HepG2 (cell line): ENCODE data around the gene CHAF1A. TPM values are rescaled to one million over a fixed set of nuclear protein-coding genes. Genes with fewer than 3 reads are reported as not detected.

ENCODE experiments used
- ATAC-seq: fragments of 200-7000 bp; cut with Tn5 transposase; 3 replicates; pipeline ENCODE4 v1.9.1; 2020; ENCODE audit warnings: mild to moderate bottlenecking, moderate library complexity
- BruUV-seq: library from RNA; stranded (reverse); fragments of 400-500 nt; replicated peaks from 2 replicates; lab custom pipeline; 2021; lab: Mats Ljungman, UMichigan
- CTCF ChIA-PET: fragments of 300-600 bp; formaldehyde crosslinking; extraction: SDS; loops from one replicate; lab custom pipeline; 2021; ENCODE audit warnings: low total read pairs, inconsistent platforms, low intra/inter-chr PET ratio; lab: Yijun Ruan, JAX
- POLR2A ChIA-PET: fragments of 350-600 bp; sonication (Branson Sonifier 250); formaldehyde crosslinking; loops from one replicate; lab custom pipeline; 2020; ENCODE audit warnings: antibody characterized with exemption, inconsistent platforms; lab: Yijun Ruan, JAX
- DNase-seq: peaks from one replicate; pipeline ENCODE4 v3.0.0-alpha.2; 2015; ENCODE audit warnings: low spot score
- FAIRE-seq: peaks from 3 replicates; lab custom pipeline; 2011; peaks lifted over from hg19 to GRCh38; lab: Jason Lieb, UNC
- H2AFZ ChIP-seq: one replicate; pipeline ENCODE4 v1.6.1; 2011; ENCODE audit warnings: low read length, inconsistent platforms
- H3K27ac ChIP-seq: fragments of 300-600 bp; 3 replicates; pipeline ENCODE4 v1.8.0; 2011; ENCODE audit warnings: mixed run types, mild to moderate bottlenecking, mixed read lengths, low read length, inconsistent platforms; ENCODE audit not compliant: insufficient read depth; ENCODE audit errors: extremely low read length
- H3K27me3 ChIP-seq, 2 experiments: fragments of 200-600 bp in 1 of 2; 2 replicates in 1 of 2; 3 replicates in 1 of 2; pipeline versions ENCODE4 v1.6.0 to v1.8.0; 2011; ENCODE audit warnings: low read length in 2 of 2, mild to moderate bottlenecking in 2 of 2, moderate library complexity in 2 of 2, inconsistent platforms in 1 of 2; ENCODE audit not compliant: insufficient read depth in 2 of 2, control insufficient read depth in 1 of 2
- H3K36me3 ChIP-seq, 2 experiments: fragments of 200-600 bp in 1 of 2; replicated peaks in 1 of 2; 2 replicates in 1 of 2; 3 replicates in 1 of 2; pipeline versions ENCODE4 v1.5.1 to v1.8.0; 2011; ENCODE audit warnings: low read length in 2 of 2, inconsistent platforms in 1 of 2; ENCODE audit not compliant: insufficient read depth in 2 of 2, control insufficient read depth in 1 of 2
- H3K4me1 ChIP-seq: 2 replicates; pipeline ENCODE4 v1.5.1; 2012; ENCODE audit warnings: low read length, inconsistent platforms; ENCODE audit not compliant: insufficient read depth
- H3K4me2 ChIP-seq: 2 replicates; pipeline ENCODE4 v1.6.0; 2011; ENCODE audit warnings: low read depth, low read length, inconsistent platforms
- H3K4me3 ChIP-seq, 3 experiments: fragments of 200-600 bp in 1 of 3; sonication (generic), shearing (Covaris generic) in 1 of 3; replicated peaks in 1 of 3; 2 replicates each; pipeline ENCODE4 v1.5.1; 2011 to 2016; ENCODE audit warnings: low read length in 3 of 3, inconsistent platforms in 2 of 3, low read depth in 2 of 3, mild to moderate bottlenecking in 2 of 3, control low read depth in 1 of 3, mixed read lengths in 1 of 3; ENCODE audit not compliant: insufficient read depth in 1 of 3
- H3K79me2 ChIP-seq: one replicate; pipeline ENCODE4 v1.6.1; 2011; ENCODE audit warnings: low read length, inconsistent platforms; ENCODE audit not compliant: insufficient read depth
- H3K9ac ChIP-seq: 2 replicates; pipeline ENCODE4 v1.6.0; 2011; ENCODE audit warnings: mild to moderate bottlenecking, low read depth, low read length, inconsistent platforms; ENCODE audit not compliant: insufficient read depth
- H3K9me3 ChIP-seq: 2 replicates; pipeline ENCODE4 v1.5.1; 2012; ENCODE audit warnings: mild to moderate bottlenecking, low read length
- H4K20me1 ChIP-seq: 2 replicates; pipeline ENCODE4 v1.6.0; 2011; ENCODE audit warnings: inconsistent platforms, mild to moderate bottlenecking, low read length, moderate library complexity; ENCODE audit not compliant: insufficient read depth
- AGO1 ChIP-seq: fragments of 200-400 bp; formaldehyde crosslinking; IDR thresholded peaks from 2 replicates; pipeline ENCODE4 v1.6.1; 2017; ENCODE audit warnings: mild to moderate bottlenecking, low read depth, low read length, moderate library complexity; ENCODE audit not compliant: poor library complexity, severe bottlenecking
- ATAD3A ChIP-seq: sonication (generic); formaldehyde crosslinking; IDR thresholded peaks from 2 replicates; pipeline ENCODE4 v1.4.0; 2020; ENCODE audit warnings: missing genetic modification reagents
- RAD51 ChIP-seq: fragments of 450-650 bp; IDR thresholded peaks from 2 replicates; pipeline ENCODE4 v1.6.1; 2016; ENCODE audit warnings: borderline replicate concordance
- SMC3 ChIP-seq: IDR thresholded peaks from 2 replicates; pipeline ENCODE4 v1.6.1; 2011; ENCODE audit warnings: low read length, improper control_type of control experiment
- TBP ChIP-seq: sonication (generic); formaldehyde crosslinking; IDR thresholded peaks from 2 replicates; pipeline ENCODE4 v1.5.0; 2020; ENCODE audit warnings: missing genetic modification reagents
- TRIM24 ChIP-seq: sonication (generic); formaldehyde crosslinking; IDR thresholded peaks from 2 replicates; pipeline ENCODE4 v1.8.0; 2022; ENCODE audit warnings: mild to moderate bottlenecking, missing genetic modification reagents
- ZBTB21 ChIP-seq: sonication (generic); formaldehyde crosslinking; IDR thresholded peaks from 2 replicates; pipeline ENCODE4 v1.4.0; 2020; ENCODE audit warnings: missing genetic modification reagents
- ZFP82 ChIP-seq: sonication (generic); formaldehyde crosslinking; IDR thresholded peaks from 2 replicates; pipeline ENCODE4 v1.5.1; 2020; ENCODE audit warnings: mild to moderate bottlenecking, missing genetic modification reagents, borderline replicate concordance
- whole genome bisulfite sequencing: methylation state at CpG from one replicate; pipeline ENCODE4 v1.1.6; 2017; ENCODE audit warnings: low lambda C conversion rate; 5-methylcytosine and 5-hydroxymethylcytosine counted together
- in situ Hi-C: cut with HindIII; loops from 2 replicates; pipeline ENCODE4 v1.10.0; 2017; ENCODE audit warnings: low pct_unique_long_range_greater_than_20kb; ENCODE audit not compliant: extremely low pct_ligation_motif_present
- intact Hi-C: fragments of 100-400 bp; cut with micrococcal nuclease; formaldehyde crosslinking; loops from one replicate; pipeline ENCODE4 v1.10.0; 2022; ENCODE audit not compliant: unreplicated experiment
- polyA plus RNA-seq, 8 experiments: library from polyadenylated mRNA; depleted of rRNA in 3 of 8; stranded (reverse) in 7 of 8; unstranded in 1 of 8; fragments of >200 nt; fragmentation: Illumina TruSeq in 4 of 8; extraction: Trizol in 4 of 8; gene quantifications; 2 replicates each; pipeline versions ENCODE4 v1.2.1 to v1.2.3, GENCODE V29; 2011 to 2016; ENCODE audit warnings: low read depth in 4 of 8, missing spikeins in 1 of 8, mixed read lengths in 1 of 8; ENCODE audit not compliant: insufficient read depth in 1 of 8
- total RNA-seq, 5 experiments: library from RNA; depleted of rRNA; stranded (reverse); fragments of >200 nt; fragmentation: Illumina TruSeq; extraction: Trizol; gene quantifications; 2 replicates each; pipeline ENCODE4 v1.2.3, GENCODE V29; 2016; ENCODE audit warnings: low read depth in 1 of 5
- TF ChIP-seq, protein P1 (sequence below): sonication (generic); formaldehyde crosslinking; IDR thresholded peaks from 2 replicates; pipeline ENCODE4 v1.8.0; 2022; ENCODE audit warnings: mild to moderate bottlenecking, missing genetic modification reagents, moderate library complexity
- TF ChIP-seq, protein P2 (sequence below): IDR thresholded peaks from 2 replicates; pipeline ENCODE4 v1.4.0; 2020; ENCODE audit warnings: mild to moderate bottlenecking, missing genetic modification reagents
- TF ChIP-seq, protein P3 (sequence below): IDR thresholded peaks from 2 replicates; pipeline ENCODE4 v1.6.1; 2016; ENCODE audit warnings: missing compliant biosample characterization, missing genetic modification reagents, borderline replicate concordance
- TF ChIP-seq, protein P4 (sequence below): sonication (generic); formaldehyde crosslinking; IDR thresholded peaks from 2 replicates; pipeline ENCODE4 v1.4.0; 2020; ENCODE audit warnings: missing genetic modification reagents

The CHAF1A gene
- total and polyA plus RNA-seq, 2 of the 13 experiments (the other 11 are each of a cell fraction or from before 2014, with no cell fraction given): 11.0 to 34.8 TPM

DNA sequence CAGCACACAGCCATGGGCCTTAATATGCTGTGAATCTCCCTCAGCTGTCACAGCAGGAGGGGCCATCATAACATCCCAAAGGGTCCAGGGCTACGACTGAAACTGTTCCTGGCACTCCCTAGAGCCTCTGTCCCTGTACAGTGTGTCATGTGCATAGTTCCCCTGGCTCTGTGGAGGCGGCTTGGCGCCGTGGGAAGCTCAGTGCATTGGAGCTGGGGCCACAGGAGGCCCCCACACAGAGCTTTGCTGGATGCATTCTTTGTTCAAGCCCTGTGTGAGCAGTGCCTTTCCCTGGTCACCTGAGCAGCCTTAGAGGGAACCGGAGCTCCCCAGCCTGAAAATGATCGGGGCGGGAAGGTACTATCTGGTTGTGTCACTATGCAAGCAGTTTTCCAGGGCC is 33.8 kb downstream of the CHAF1A start:
- Histone ChIP-seq H2AFZ (no peak overlapping the region), H4K20me1 (no peaks in the 10 kb centered on the region), H3K4me1 (no peaks in the 10 kb centered on the region), H3K4me3 (no peak overlapping the region), H3K9ac (no peak overlapping the region), H3K9me3 (no peaks in the 10 kb centered on the region), H3K27ac (no peak overlapping the region), H3K79me2 (no peaks in the 10 kb centered on the region), H3K4me2 (no peak overlapping the region), H3K27me3 (no peaks in the 10 kb centered on the region), H3K36me3 (peaks cover 19 to 60% of the 10 kb centered on the region in 2 experiments)
- no TSS peak for BruUV-seq
- ChIA-PET POLR2A (no interaction called here), CTCF (no interaction called here)
- TF ChIP-seq ZBTB21 (CRISPR knock-in tag) (no peak), ZFP82 (CRISPR knock-in tag) (no peak), ATAD3A (CRISPR knock-in tag) (no peak), SMC3 (no peak), TBP (CRISPR knock-in tag) (no peak), AGO1 (no peak), TRIM24 (CRISPR knock-in tag) (no peak), RAD51 (no peak)
- TF ChIP-seq, protein P1, sequence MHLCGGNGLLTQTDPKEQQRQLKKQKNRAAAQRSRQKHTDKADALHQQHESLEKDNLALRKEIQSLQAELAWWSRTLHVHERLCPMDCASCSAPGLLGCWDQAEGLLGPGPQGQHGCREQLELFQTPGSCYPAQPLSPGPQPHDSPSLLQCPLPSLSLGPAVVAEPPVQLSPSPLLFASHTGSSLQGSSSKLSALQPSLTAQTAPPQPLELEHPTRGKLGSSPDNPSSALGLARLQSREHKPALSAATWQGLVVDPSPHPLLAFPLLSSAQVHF: no peak
- TF ChIP-seq, protein P2, sequence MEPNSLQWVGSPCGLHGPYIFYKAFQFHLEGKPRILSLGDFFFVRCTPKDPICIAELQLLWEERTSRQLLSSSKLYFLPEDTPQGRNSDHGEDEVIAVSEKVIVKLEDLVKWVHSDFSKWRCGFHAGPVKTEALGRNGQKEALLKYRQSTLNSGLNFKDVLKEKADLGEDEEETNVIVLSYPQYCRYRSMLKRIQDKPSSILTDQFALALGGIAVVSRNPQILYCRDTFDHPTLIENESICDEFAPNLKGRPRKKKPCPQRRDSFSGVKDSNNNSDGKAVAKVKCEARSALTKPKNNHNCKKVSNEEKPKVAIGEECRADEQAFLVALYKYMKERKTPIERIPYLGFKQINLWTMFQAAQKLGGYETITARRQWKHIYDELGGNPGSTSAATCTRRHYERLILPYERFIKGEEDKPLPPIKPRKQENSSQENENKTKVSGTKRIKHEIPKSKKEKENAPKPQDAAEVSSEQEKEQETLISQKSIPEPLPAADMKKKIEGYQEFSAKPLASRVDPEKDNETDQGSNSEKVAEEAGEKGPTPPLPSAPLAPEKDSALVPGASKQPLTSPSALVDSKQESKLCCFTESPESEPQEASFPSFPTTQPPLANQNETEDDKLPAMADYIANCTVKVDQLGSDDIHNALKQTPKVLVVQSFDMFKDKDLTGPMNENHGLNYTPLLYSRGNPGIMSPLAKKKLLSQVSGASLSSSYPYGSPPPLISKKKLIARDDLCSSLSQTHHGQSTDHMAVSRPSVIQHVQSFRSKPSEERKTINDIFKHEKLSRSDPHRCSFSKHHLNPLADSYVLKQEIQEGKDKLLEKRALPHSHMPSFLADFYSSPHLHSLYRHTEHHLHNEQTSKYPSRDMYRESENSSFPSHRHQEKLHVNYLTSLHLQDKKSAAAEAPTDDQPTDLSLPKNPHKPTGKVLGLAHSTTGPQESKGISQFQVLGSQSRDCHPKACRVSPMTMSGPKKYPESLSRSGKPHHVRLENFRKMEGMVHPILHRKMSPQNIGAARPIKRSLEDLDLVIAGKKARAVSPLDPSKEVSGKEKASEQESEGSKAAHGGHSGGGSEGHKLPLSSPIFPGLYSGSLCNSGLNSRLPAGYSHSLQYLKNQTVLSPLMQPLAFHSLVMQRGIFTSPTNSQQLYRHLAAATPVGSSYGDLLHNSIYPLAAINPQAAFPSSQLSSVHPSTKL (CRISPR knock-in tag): no peak
- TF ChIP-seq, protein P3, sequence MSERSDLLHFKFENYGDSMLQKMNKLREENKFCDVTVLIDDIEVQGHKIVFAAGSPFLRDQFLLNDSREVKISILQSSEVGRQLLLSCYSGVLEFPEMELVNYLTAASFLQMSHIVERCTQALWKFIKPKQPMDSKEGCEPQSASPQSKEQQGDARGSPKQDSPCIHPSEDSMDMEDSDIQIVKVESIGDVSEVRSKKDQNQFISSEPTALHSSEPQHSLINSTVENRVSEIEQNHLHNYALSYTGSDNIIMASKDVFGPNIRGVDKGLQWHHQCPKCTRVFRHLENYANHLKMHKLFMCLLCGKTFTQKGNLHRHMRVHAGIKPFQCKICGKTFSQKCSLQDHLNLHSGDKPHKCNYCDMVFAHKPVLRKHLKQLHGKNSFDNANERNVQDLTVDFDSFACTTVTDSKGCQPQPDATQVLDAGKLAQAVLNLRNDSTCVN (CRISPR knock-in tag): no peak
- TF ChIP-seq, protein P4, sequence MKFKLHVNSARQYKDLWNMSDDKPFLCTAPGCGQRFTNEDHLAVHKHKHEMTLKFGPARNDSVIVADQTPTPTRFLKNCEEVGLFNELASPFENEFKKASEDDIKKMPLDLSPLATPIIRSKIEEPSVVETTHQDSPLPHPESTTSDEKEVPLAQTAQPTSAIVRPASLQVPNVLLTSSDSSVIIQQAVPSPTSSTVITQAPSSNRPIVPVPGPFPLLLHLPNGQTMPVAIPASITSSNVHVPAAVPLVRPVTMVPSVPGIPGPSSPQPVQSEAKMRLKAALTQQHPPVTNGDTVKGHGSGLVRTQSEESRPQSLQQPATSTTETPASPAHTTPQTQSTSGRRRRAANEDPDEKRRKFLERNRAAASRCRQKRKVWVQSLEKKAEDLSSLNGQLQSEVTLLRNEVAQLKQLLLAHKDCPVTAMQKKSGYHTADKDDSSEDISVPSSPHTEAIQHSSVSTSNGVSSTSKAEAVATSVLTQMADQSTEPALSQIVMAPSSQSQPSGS (CRISPR knock-in tag): no peak
- DNase-seq: no peak
- no peak for FAIRE-seq
- no peak; the same call in 2 of the 3 replicates for ATAC-seq
- intact Hi-C loops: no loop called here
- in situ Hi-C loops: no loop called here
- WGBS: 92% methylated on average over 4 of the region's 7 CpGs
